ENCODE data around the gene HTT-AS. TPM values are rescaled to one million over a fixed set of nuclear protein-coding genes. Genes with fewer than 3 reads are reported as not detected.

The HTT-AS gene
- total RNA-seq, 1 experiment from 2014 or later, result not detected

- no peak for DNase-seq (ENCODE audit: low read depth)
These were observed 43.6 kb downstream of the HTT-AS start for GRCh38 chr4:3030566-3031356.

GRCh38 chr4:3029464-3029863 is 44.9 kb downstream of the HTT-AS start:
- no peak for DNase-seq (ENCODE audit: low read depth)

GRCh38 chr4:3026540-3026939 is 47.8 kb downstream of the HTT-AS start:
- no peak for DNase-seq (ENCODE audit: low read depth)

- no peak for DNase-seq (ENCODE audit: low read depth)
These were observed 48.5 kb downstream of the HTT-AS start for GRCh38 chr4:3025881-3026280.

- no peak for DNase-seq (ENCODE audit: low read depth)
These were observed 51.7 kb downstream of the HTT-AS start for GRCh38 chr4:3022651-3023050.

GRCh38 chr4:3022112-3022511 is 52.2 kb downstream of the HTT-AS start:
- DNase-seq (ENCODE audit: low read depth), result no peak

GRCh38 chr4:3021627-3022026 is 52.7 kb downstream of the HTT-AS start:
- no peak for DNase-seq (ENCODE audit: low read depth)

- DNase-seq (ENCODE audit: low read depth), result no peak
These were observed 53.2 kb downstream of the HTT-AS start for GRCh38 chr4:3021127-3021526.

- DNase-seq (ENCODE audit: low read depth), result no peak
These were observed 55.0 kb downstream of the HTT-AS start for GRCh38 chr4:3019145-3019846.

GRCh38 chr4:3017504-3017903 is 56.8 kb downstream of the HTT-AS start:
- peak; percentile 17 for DNase-seq (ENCODE audit: low read depth)

- no peak for DNase-seq (ENCODE audit: low read depth)
These were observed 57.4 kb downstream of the HTT-AS start for GRCh38 chr4:3016961-3017360.

- no peak for DNase-seq (ENCODE audit: low read depth)
These were observed 60.4 kb downstream of the HTT-AS start for GRCh38 chr4:3013839-3014350.

Other genes with a start within 250 kb of the HTT-AS start
- 143 and 193 TPM in 2 replicates for gene ADD1, start 230.7 kb downstream of the HTT-AS start, total RNA-seq (2014; rRNA removed; shearing (Covaris generic))
- 12.3 and 18.0 TPM in 2 replicates for gene NOP14, start 111.1 kb downstream of the HTT-AS start, total RNA-seq (2014; rRNA removed; shearing (Covaris generic))
- 0.74 and 2.5 TPM in 2 replicates for gene GRK4, start 111.0 kb downstream of the HTT-AS start, total RNA-seq (2014; rRNA removed; shearing (Covaris generic))
- gene HTT, start 143 bp upstream of the HTT-AS start, total RNA-seq (2014; rRNA removed; shearing (Covaris generic)), result 14.2 and 46.2 TPM in 2 replicates
- gene MSANTD1, start 174.6 kb upstream of the HTT-AS start, total RNA-seq (2014; rRNA removed; shearing (Covaris generic)), result 0.10 TPM in 1 of 2 replicates, not detected in the other
- 7.5 and 15.8 TPM in 2 replicates for gene RGS12, start 218.5 kb upstream of the HTT-AS start, total RNA-seq (2014; rRNA removed; shearing (Covaris generic))